ENCODE measurements around the gene ZFYVE21. TPM values are rescaled to one million over a fixed set of nuclear protein-coding genes. Genes with fewer than 3 reads are reported as not detected.
A peak's percentile ranks its signal among the peaks of the same experiment; 100 is the strongest.

The ZFYVE21 gene
- 48.1 TPM for total RNA-seq (ENCODE audit: unreplicated experiment)
- long read RNA-seq, transcript ZFYVE21-201 (8 exons, 1,521 nt): minor isoform, 9 of 49 reads
- long read RNA-seq, transcript ZFYVE21-202 (7 exons, 1,383 nt): major isoform, 36 of 49 reads
- long read RNA-seq, partial matches to known transcripts: 1 of 49 reads
- long read RNA-seq, other reads (novel, unspliced or antisense): 2 of 49 reads

- Mint-ChIP-seq H3K4me3 (ENCODE audit: unreplicated experiment) (peak within 1 kb of the TSS; percentile 94), H3K9me3 (ENCODE audit: unreplicated experiment) (no peaks in the 10 kb centered on the region), H3K27ac (ENCODE audit: unreplicated experiment) (peak within 1 kb of the TSS; percentile 93), H3K27me3 (ENCODE audit: unreplicated experiment) (peaks cover 42% of the 10 kb centered on the region), H3K4me1 (ENCODE audit: unreplicated experiment) (peaks cover 33% of the 10 kb centered on the region), H3K36me3 (ENCODE audit: low read depth, unreplicated experiment) (peaks cover 15% of the 10 kb centered on the region)
- DNase-seq (ENCODE audit: low spot score): peak; percentile 99
- no peak for TF ChIP-seq CTCF (IDR thresholded peaks at IDR 0.05; ENCODE audit: unreplicated experiment)
Measured at GRCh38 chr14:103715052-103716000, at the start of gene ZFYVE21, which contains the start of gene XRCC3. Gene ZFYVE21, plus strand, starts transcription at chr14:103715810. Its CDS starts 32 bp downstream, at chr14:103715842. Gene XRCC3, minus strand, starts transcription at chr14:103715451. Its CDS starts 4,364 bp downstream, at chr14:103711087.

DNA sequence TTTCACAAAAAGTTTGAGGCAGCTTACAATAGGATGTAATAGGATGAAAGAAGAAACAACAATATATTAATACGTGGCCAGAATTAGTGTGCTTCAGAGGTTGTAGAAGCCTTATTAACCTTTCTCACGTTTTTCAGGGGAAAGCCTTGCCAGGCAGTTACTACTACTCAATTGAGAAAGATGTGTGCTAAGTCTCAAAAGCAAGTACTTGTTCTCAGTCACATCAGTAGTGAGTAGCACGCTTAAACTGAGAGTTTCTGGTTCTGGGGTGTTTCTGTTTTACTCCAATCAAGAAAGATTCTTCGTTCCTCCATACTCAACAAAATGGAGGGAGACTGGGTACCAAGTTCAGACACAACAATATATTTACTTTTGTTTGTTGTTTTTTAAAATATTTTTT lies 47.9 kb upstream of the ZFYVE21 start:
- Mint-ChIP-seq H3K9me3 (ENCODE audit: unreplicated experiment) (no peaks in the 10 kb centered on the region), H3K36me3 (ENCODE audit: low read depth, unreplicated experiment) (peaks cover 22% of the 10 kb centered on the region), H3K4me1 (ENCODE audit: unreplicated experiment) (no peaks in the 10 kb centered on the region), H3K27ac (ENCODE audit: unreplicated experiment) (no peak overlapping the region), H3K4me3 (ENCODE audit: unreplicated experiment) (no peak overlapping the region), H3K27me3 (ENCODE audit: unreplicated experiment) (no peaks in the 10 kb centered on the region)
- DNase-seq (ENCODE audit: low spot score): no peak
- no peak for TF ChIP-seq CTCF (IDR thresholded peaks at IDR 0.05; ENCODE audit: unreplicated experiment)

GRCh38 chr14:103668117-103668516 lies 47.5 kb upstream of the ZFYVE21 start:
- Mint-ChIP-seq H3K4me1 (ENCODE audit: unreplicated experiment) (no peaks in the 10 kb centered on the region), H3K36me3 (ENCODE audit: low read depth, unreplicated experiment) (peaks cover 25% of the 10 kb centered on the region), H3K27ac (ENCODE audit: unreplicated experiment) (no peak overlapping the region), H3K4me3 (ENCODE audit: unreplicated experiment) (no peak overlapping the region), H3K9me3 (ENCODE audit: unreplicated experiment) (no peaks in the 10 kb centered on the region), H3K27me3 (ENCODE audit: unreplicated experiment) (no peaks in the 10 kb centered on the region)
- TF ChIP-seq CTCF (IDR thresholded peaks at IDR 0.05; ENCODE audit: unreplicated experiment): no peak
- DNase-seq (ENCODE audit: low spot score): no peak

GRCh38 chr14:103669370-103669769 lies 46.2 kb upstream of the ZFYVE21 start:
- no peak for DNase-seq (ENCODE audit: low spot score)
- Mint-ChIP-seq H3K27ac (ENCODE audit: unreplicated experiment) (peak overlapping the region; percentile 25), H3K36me3 (ENCODE audit: low read depth, unreplicated experiment) (peaks cover 30% of the 10 kb centered on the region), H3K9me3 (ENCODE audit: unreplicated experiment) (no peaks in the 10 kb centered on the region), H3K4me3 (ENCODE audit: unreplicated experiment) (no peak overlapping the region), H3K4me1 (ENCODE audit: unreplicated experiment) (no peaks in the 10 kb centered on the region), H3K27me3 (ENCODE audit: unreplicated experiment) (no peaks in the 10 kb centered on the region)
- TF ChIP-seq CTCF (IDR thresholded peaks at IDR 0.05; ENCODE audit: unreplicated experiment): no peak
